Measurements from ENCODE around the gene NDUFS5.
"Not testable (repeated sequence)": the region's sequence is repeated elsewhere in the genome, so short reads cannot be mapped to it uniquely, and the experiment has no call there.

NDUFS5 gene

GRCh38 chr1:39026051-39026865, at the start of gene NDUFS5:
Gene NDUFS5, plus strand, starts transcription at chr1:39026350. Its CDS starts 2,375 bp downstream, at chr1:39028725.
- H3K27me3 ChIP-seq (ENCODE audit: control insufficient read depth, insufficient read depth, low read length) = no peaks in the 10 kb centered on the region
- H3K36me3 ChIP-seq (ENCODE audit: control insufficient read depth, insufficient read depth, low read length) = no peaks in the 10 kb centered on the region
- peak within 1 kb of the TSS; percentile 84 for H3K9ac ChIP-seq (ENCODE audit: low read length)
- no peaks in the 10 kb centered on the region for H3K9me3 ChIP-seq (ENCODE audit: control insufficient read depth, low read length)
- peak within 1 kb of the TSS; percentile 52 for H3K4me3 ChIP-seq (ENCODE audit: low read length)
- peaks cover 6% of the 10 kb centered on the region for H3K4me1 ChIP-seq (ENCODE audit: control insufficient read depth, insufficient read depth, low read length)

- H3K27me3 ChIP-seq (ENCODE audit: control insufficient read depth, insufficient read depth, low read length) = not testable (repeated sequence)
These were observed 48.5 kb upstream of the NDUFS5 start for GRCh38 chr1:38977399-38978244.

GRCh38 chr1:38978245-38978542, 48.0 kb upstream of the NDUFS5 start:
- H3K4me3 ChIP-seq (ENCODE audit: low read length); H3K27me3 ChIP-seq (ENCODE audit: control insufficient read depth, insufficient read depth, low read length); H3K9me3 ChIP-seq (ENCODE audit: control insufficient read depth, low read length); H3K9ac ChIP-seq (ENCODE audit: low read length); H3K4me1 ChIP-seq (ENCODE audit: control insufficient read depth, insufficient read depth, low read length); H3K36me3 ChIP-seq (ENCODE audit: control insufficient read depth, insufficient read depth, low read length): not testable (repeated sequence)

More at GRCh38 chr1:38977399-38978244, 48.5 kb upstream of the NDUFS5 start:
- not testable (repeated sequence) for H3K4me1 ChIP-seq (ENCODE audit: control insufficient read depth, insufficient read depth, low read length); H3K36me3 ChIP-seq (ENCODE audit: control insufficient read depth, insufficient read depth, low read length); H3K9me3 ChIP-seq (ENCODE audit: control insufficient read depth, low read length); H3K9ac ChIP-seq (ENCODE audit: low read length); H3K4me3 ChIP-seq (ENCODE audit: low read length)

DNA sequence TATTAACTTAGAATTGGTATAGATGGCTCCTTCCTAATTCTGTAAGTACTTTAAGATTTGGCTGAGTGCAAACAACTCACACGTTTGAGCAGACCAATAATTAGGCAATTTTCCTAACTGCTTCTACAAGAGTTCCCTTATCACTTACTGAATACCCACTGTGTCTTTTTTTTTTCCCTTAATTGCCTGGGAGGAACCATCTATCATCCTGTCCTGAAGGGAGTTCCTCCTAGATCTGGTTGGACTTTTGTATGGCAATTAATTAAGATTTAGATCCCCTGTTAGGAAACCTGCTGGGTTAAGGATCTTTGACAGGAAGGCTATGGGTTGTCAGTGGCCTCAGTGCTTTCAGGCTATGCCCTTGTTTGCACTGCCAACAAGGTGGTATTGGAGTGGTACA, 46.8 kb upstream of the NDUFS5 start:
- H3K9ac ChIP-seq (ENCODE audit: low read length); H3K36me3 ChIP-seq (ENCODE audit: control insufficient read depth, insufficient read depth, low read length); H3K9me3 ChIP-seq (ENCODE audit: control insufficient read depth, low read length); H3K4me1 ChIP-seq (ENCODE audit: control insufficient read depth, insufficient read depth, low read length); H3K4me3 ChIP-seq (ENCODE audit: low read length); H3K27me3 ChIP-seq (ENCODE audit: control insufficient read depth, insufficient read depth, low read length): not testable (repeated sequence)

GRCh38 chr1:38989979-38990378, 36.2 kb upstream of the NDUFS5 start:
- peaks cover 25% of the 10 kb centered on the region for H3K4me1 ChIP-seq (ENCODE audit: control insufficient read depth, insufficient read depth, low read length)
- no peaks in the 10 kb centered on the region for H3K27me3 ChIP-seq (ENCODE audit: control insufficient read depth, insufficient read depth, low read length)
- no peak overlapping the region for H3K4me3 ChIP-seq (ENCODE audit: low read length)
- H3K9me3 ChIP-seq (ENCODE audit: control insufficient read depth, low read length) = no peaks in the 10 kb centered on the region
- H3K36me3 ChIP-seq (ENCODE audit: control insufficient read depth, insufficient read depth, low read length) = no peaks in the 10 kb centered on the region
- no peak overlapping the region for H3K9ac ChIP-seq (ENCODE audit: low read length)

DNA sequence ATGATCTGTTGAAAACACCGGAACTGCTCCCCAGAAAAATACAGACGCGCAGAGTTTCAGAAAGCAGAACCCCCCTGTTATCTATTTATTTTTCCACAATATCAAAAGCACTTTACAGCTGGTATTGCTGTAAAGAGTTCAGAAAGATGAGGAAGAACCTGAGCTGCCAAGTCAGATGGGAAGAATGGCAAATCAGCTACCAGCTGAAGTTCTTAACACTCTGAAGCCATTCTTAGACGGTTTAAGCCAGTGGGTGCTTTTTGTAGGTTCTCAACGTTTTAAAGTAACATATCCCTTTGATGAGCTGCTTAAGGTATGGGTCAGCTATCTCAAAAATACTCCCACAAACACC, 35.8 kb upstream of the NDUFS5 start:
- Histone ChIP-seq H3K4me1 (ENCODE audit: control insufficient read depth, insufficient read depth, low read length) (peaks cover 25% of the 10 kb centered on the region), H3K4me3 (ENCODE audit: low read length) (peak overlapping the region; percentile 42), H3K9me3 (ENCODE audit: control insufficient read depth, low read length) (no peaks in the 10 kb centered on the region), H3K9ac (ENCODE audit: low read length) (peak overlapping the region; percentile 58), H3K36me3 (ENCODE audit: control insufficient read depth, insufficient read depth, low read length) (no peaks in the 10 kb centered on the region), H3K27me3 (ENCODE audit: control insufficient read depth, insufficient read depth, low read length) (no peaks in the 10 kb centered on the region)

DNA sequence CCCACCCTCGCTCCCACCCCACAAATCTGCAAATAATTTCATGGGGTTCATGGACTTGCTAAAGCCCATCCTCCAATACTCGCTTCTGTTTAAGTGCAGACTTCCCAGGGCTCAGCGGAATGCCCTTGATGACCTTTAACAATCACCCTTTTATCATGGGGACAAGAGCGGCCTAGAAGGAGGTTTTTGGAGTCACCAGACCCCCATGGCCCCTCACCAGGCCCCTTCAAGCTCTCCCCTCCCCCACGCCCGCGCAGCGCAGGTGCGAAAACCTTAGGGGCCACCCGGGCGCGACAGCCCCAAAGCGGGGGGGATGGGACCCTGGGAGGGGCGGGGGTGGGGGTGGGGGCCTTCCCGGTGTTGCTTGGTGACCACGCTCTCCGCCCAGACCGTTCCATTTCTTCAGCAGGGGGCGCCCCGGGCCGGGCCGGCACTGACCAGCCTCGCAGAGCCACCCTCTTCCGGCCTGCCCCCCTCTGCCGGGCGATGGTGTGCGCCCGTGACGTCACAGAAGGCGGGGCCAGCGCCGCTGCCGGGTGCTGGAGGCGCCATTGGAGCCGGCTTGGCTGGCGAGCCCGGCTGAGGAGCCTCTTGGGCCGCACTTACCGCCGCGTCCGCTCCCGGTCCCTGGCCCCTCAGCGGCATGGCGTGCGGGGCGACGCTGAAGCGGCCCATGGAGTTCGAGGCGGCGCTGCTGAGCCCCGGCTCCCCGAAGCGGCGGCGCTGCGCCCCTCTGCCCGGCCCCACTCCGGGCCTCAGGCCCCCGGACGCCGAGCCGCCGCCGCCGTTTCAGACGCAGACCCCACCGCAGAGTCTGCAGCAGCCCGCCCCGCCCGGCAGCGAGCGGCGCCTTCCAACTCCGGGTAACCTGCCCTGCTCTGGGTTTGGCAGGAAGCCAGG, 35.2 kb upstream of the NDUFS5 start, which contains the start of gene AKIRIN1:
AKIRIN1 (plus strand) TSS at position 539 of the 900 bp plus-strand sequence; CDS start at position 644, 105 bp downstream.
- Histone ChIP-seq H3K4me1 (ENCODE audit: control insufficient read depth, insufficient read depth, low read length) (peaks cover 25% of the 10 kb centered on the region), H3K27me3 (ENCODE audit: control insufficient read depth, insufficient read depth, low read length) (no peaks in the 10 kb centered on the region), H3K9me3 (ENCODE audit: control insufficient read depth, low read length) (no peaks in the 10 kb centered on the region), H3K4me3 (ENCODE audit: low read length) (peak within 1 kb of the TSS; percentile 61), H3K9ac (ENCODE audit: low read length) (peak within 1 kb of the TSS; percentile 88), H3K36me3 (ENCODE audit: control insufficient read depth, insufficient read depth, low read length) (no peaks in the 10 kb centered on the region)

DNA sequence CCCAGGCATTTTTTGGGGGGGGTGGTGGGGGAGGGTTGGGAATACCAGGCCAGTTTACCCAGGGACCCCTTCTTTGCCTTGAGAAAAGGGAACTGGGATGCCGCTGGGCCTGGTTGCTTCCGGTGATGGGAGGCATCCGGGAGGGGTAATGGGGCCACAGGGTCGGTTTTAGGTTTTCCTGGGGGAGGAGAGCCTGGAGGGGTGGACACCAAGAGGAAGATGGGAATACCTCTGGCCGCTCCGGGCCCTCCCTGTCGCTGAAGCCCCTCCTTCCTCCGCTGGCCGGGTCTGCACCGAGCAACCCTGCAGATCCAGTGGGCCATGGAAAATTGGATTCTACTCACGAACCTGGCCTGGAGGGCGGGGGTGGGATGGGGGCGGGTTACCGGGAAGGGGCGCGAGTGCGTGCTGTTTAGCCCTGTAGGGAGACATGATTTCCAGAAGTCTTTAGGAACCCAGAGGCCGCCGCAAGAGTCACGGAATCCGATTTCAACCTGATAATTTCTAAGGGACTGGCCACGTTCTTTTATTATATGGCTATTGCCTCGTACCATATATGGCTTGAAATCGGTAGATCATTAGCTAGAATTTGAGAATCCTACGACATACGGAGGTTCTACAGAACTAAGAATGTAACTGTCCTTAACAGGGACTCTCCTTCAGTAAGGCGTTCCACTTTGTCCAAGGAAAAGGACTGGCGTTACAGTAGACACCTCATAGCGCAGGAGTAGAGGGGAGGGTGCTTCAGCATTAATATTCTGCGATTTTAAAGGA, 34.3 kb upstream of the NDUFS5 start:
- Histone ChIP-seq H3K4me1 (ENCODE audit: control insufficient read depth, insufficient read depth, low read length) (peaks cover 24% of the 10 kb centered on the region), H3K36me3 (ENCODE audit: control insufficient read depth, insufficient read depth, low read length) (no peaks in the 10 kb centered on the region), H3K9ac (ENCODE audit: low read length) (peak overlapping the region; percentile 88), H3K9me3 (ENCODE audit: control insufficient read depth, low read length) (no peaks in the 10 kb centered on the region), H3K27me3 (ENCODE audit: control insufficient read depth, insufficient read depth, low read length) (no peaks in the 10 kb centered on the region), H3K4me3 (ENCODE audit: low read length) (peak overlapping the region; percentile 61)

- no peaks in the 10 kb centered on the region for H3K9me3 ChIP-seq (ENCODE audit: control insufficient read depth, low read length)
- H3K36me3 ChIP-seq (ENCODE audit: control insufficient read depth, insufficient read depth, low read length) = no peaks in the 10 kb centered on the region
- no peaks in the 10 kb centered on the region for H3K27me3 ChIP-seq (ENCODE audit: control insufficient read depth, insufficient read depth, low read length)
- H3K4me3 ChIP-seq (ENCODE audit: low read length) = peak overlapping the region; percentile 61
- peak overlapping the region; percentile 88 for H3K9ac ChIP-seq (ENCODE audit: low read length)
- H3K4me1 ChIP-seq (ENCODE audit: control insufficient read depth, insufficient read depth, low read length) = peaks cover 28% of the 10 kb centered on the region
These were observed 33.6 kb upstream of the NDUFS5 start for GRCh38 chr1:38992412-38993111.

GRCh38 chr1:38994196-38994595, 32.0 kb upstream of the NDUFS5 start:
- no peaks in the 10 kb centered on the region for H3K9me3 ChIP-seq (ENCODE audit: control insufficient read depth, low read length)
- H3K27me3 ChIP-seq (ENCODE audit: control insufficient read depth, insufficient read depth, low read length) = no peaks in the 10 kb centered on the region
- no peaks in the 10 kb centered on the region for H3K36me3 ChIP-seq (ENCODE audit: control insufficient read depth, insufficient read depth, low read length)
- no peak overlapping the region for H3K4me3 ChIP-seq (ENCODE audit: low read length)
- H3K9ac ChIP-seq (ENCODE audit: low read length) = no peak overlapping the region
- H3K4me1 ChIP-seq (ENCODE audit: control insufficient read depth, insufficient read depth, low read length) = peaks cover 35% of the 10 kb centered on the region

Data from mucosa of stomach (tissue), 1 donor.